ENCODE measurements around the gene ZNF638. TPM values are rescaled to one million over a fixed set of nuclear protein-coding genes. Genes with fewer than 3 reads are reported as not detected.

Gene ZNF638
- total RNA-seq, 4 donors from 2014 or later: 195 to 326 (median 252) TPM

GRCh38 chr2:71336384-71336783 lies 4.8 kb downstream of the ZNF638 start:
- no peak for DNase-seq
- TF ChIP-seq POLR2A (IDR thresholded peaks at IDR 0.05) (no peak), CTCF (IDR thresholded peaks at IDR 0.05) (no peak)
- Histone ChIP-seq H3K27ac (no peak overlapping the region), H3K4me3 (no peak overlapping the region), H3K27me3 (no peaks in the 10 kb centered on the region), H3K9me3 (no peaks in the 10 kb centered on the region), H3K36me3 (no peaks in the 10 kb centered on the region), H3K4me1 (peaks cover 2 to 7% of the 10 kb centered on the region in 2 donors)
- intact Hi-C loops (cut with DNase I; ENCODE audit: low total_unique reads): no loop called here

- Histone ChIP-seq H3K27me3 (no peaks in the 10 kb centered on the region), H3K9me3 (no peaks in the 10 kb centered on the region), H3K4me3 (no peak overlapping the region), H3K36me3 (no peaks in the 10 kb centered on the region), H3K4me1 (peaks cover 2 to 7% of the 10 kb centered on the region in 2 donors), H3K27ac (peak overlapping the region in 1 of 2 donors; percentile 6)
- peak in 1 of 2 donors; percentile 25 for DNase-seq
- no peak for TF ChIP-seq CTCF (IDR thresholded peaks at IDR 0.05)
- TF ChIP-seq POLR2A (IDR thresholded peaks at IDR 0.05): no peak
- intact Hi-C loops (cut with DNase I; ENCODE audit: low total_unique reads): no loop called here
Measured at GRCh38 chr2:71336802-71337201, 5.2 kb downstream of the ZNF638 start.

GRCh38 chr2:71337776-71338175 lies 6.2 kb downstream of the ZNF638 start:
- Histone ChIP-seq H3K4me3 (no peak overlapping the region), H3K27ac (peak overlapping the region in 1 of 2 donors; percentile 6), H3K9me3 (no peaks in the 10 kb centered on the region), H3K27me3 (no peaks in the 10 kb centered on the region), H3K36me3 (no peaks in the 10 kb centered on the region), H3K4me1 (peaks cover 2 to 7% of the 10 kb centered on the region in 2 donors)
- no peak for DNase-seq
- intact Hi-C loops (cut with DNase I; ENCODE audit: low total_unique reads): no loop called here
- TF ChIP-seq POLR2A (IDR thresholded peaks at IDR 0.05) (no peak), CTCF (IDR thresholded peaks at IDR 0.05) (no peak)

- Histone ChIP-seq H3K4me3 (no peak overlapping the region), H3K9me3 (no peaks in the 10 kb centered on the region), H3K27me3 (no peaks in the 10 kb centered on the region), H3K36me3 (no peaks in the 10 kb centered on the region), H3K4me1 (peaks cover 2 to 7% of the 10 kb centered on the region in 2 donors), H3K27ac (no peak overlapping the region)
- intact Hi-C loops (cut with DNase I; ENCODE audit: low total_unique reads): no loop called here
- no peak for TF ChIP-seq CTCF (IDR thresholded peaks at IDR 0.05)
- TF ChIP-seq POLR2A (IDR thresholded peaks at IDR 0.05): no peak
- DNase-seq: no peak
Measured at GRCh38 chr2:71339685-71340084, 8.1 kb downstream of the ZNF638 start.

- no peak for DNase-seq
- Histone ChIP-seq H3K27me3 (no peaks in the 10 kb centered on the region), H3K9me3 (no peaks in the 10 kb centered on the region), H3K4me3 (no peak overlapping the region), H3K36me3 (no peaks in the 10 kb centered on the region), H3K4me1 (peaks cover 2 to 7% of the 10 kb centered on the region in 2 donors), H3K27ac (no peak overlapping the region)
- TF ChIP-seq CTCF (IDR thresholded peaks at IDR 0.05): no peak
- intact Hi-C loops (cut with DNase I; ENCODE audit: low total_unique reads): no loop called here
Measured at GRCh38 chr2:71340176-71340575, 8.6 kb downstream of the ZNF638 start.
